Hepatocyte (in vitro differentiated cells): ENCODE data around the gene SPOUT1. TPM values are rescaled to one million over a fixed set of nuclear protein-coding genes. Genes with fewer than 3 reads are reported as not detected.

Experiments
- DNase-seq: peaks from one replicate; pipeline ENCODE4 v3.0.0-alpha.2; 2016; ENCODE audit warnings: low spot score
- H2AFZ ChIP-seq: fragments of 200-600 bp; sonication (generic); 2 replicates; pipeline ENCODE4 v1.6.0; 2016; ENCODE audit warnings: antibody characterized with exemption, mild to moderate bottlenecking
- H3K27ac ChIP-seq: fragments of 200-600 bp; sonication (generic); 2 replicates; pipeline ENCODE4 v1.5.1; 2016; ENCODE audit warnings: mild to moderate bottlenecking
- H3K27me3 ChIP-seq: fragments of 200-600 bp; sonication (generic); 2 replicates; pipeline ENCODE4 v1.6.1; 2016
- H3K36me3 ChIP-seq: fragments of 200-600 bp; sonication (generic); replicated peaks from 2 replicates; pipeline ENCODE4 v1.5.1; 2016; ENCODE audit warnings: low read depth; ENCODE audit not compliant: insufficient read depth
- H3K4me1 ChIP-seq: fragments of 200-600 bp; sonication (generic); 2 replicates; pipeline ENCODE4 v1.5.1; 2016; ENCODE audit warnings: mild to moderate bottlenecking, moderate library complexity; ENCODE audit not compliant: insufficient read depth
- H3K4me2 ChIP-seq: fragments of 200-600 bp; sonication (generic); 2 replicates; pipeline ENCODE4 v1.6.0; 2016
- H3K4me3 ChIP-seq: fragments of 200-600 bp; sonication (generic); 2 replicates; pipeline ENCODE4 v1.5.1; 2016; ENCODE audit warnings: mild to moderate bottlenecking
- H3K79me2 ChIP-seq: fragments of 200-600 bp; sonication (generic); 2 replicates; pipeline ENCODE4 v1.6.0; 2017; ENCODE audit warnings: mild to moderate bottlenecking
- H3K9me2 ChIP-seq: fragments of 200-600 bp; sonication (generic); replicated peaks from 2 replicates; pipeline ENCODE4 v1.6.0; 2017; ENCODE audit warnings: mild to moderate bottlenecking; ENCODE audit not compliant: insufficient read depth
- H3K9me3 ChIP-seq: fragments of 200-600 bp; sonication (generic); 2 replicates; pipeline ENCODE4 v1.5.1; 2016; ENCODE audit warnings: low read depth, mild to moderate bottlenecking
- H4K20me1 ChIP-seq: fragments of 200-600 bp; sonication (generic); 2 replicates; pipeline ENCODE4 v1.6.0; 2016; ENCODE audit warnings: mild to moderate bottlenecking; ENCODE audit not compliant: insufficient read depth, poor library complexity, severe bottlenecking
- EZH2 ChIP-seq: fragments of 200-600 bp; sonication (generic); IDR thresholded peaks from 2 replicates; pipeline ENCODE4 v1.6.1; 2016; ENCODE audit warnings: antibody characterized with exemption, mild to moderate bottlenecking, borderline replicate concordance
- EZH2phosphoT487 ChIP-seq: fragments of 200-600 bp; sonication (generic); IDR thresholded peaks from one replicate; pipeline ENCODE4 v1.6.1; 2018; ENCODE audit warnings: antibody characterized with exemption, mild to moderate bottlenecking, low read depth, moderate library complexity; ENCODE audit not compliant: unreplicated experiment, severe bottlenecking
- WGBS: methylation state at CpG from one replicate; pipeline ENCODE4 v1.1.6; 2016; ENCODE audit warnings: low lambda C conversion rate; ENCODE audit errors: missing lambda C conversion rate; 5-methylcytosine and 5-hydroxymethylcytosine counted together
- polyA plus RNA-seq: library from polyadenylated mRNA; unstranded; fragments of >200 nt; fragmentation: Nextera tagmentation; extraction: Ambion mirVana; gene quantifications from 2 replicates; pipeline ENCODE4 v1.2.1, GENCODE V29; 2016
- total RNA-seq: library from RNA; depleted of rRNA; stranded (reverse); fragments of >200 nt; gene quantifications from 2 replicates; pipeline ENCODE4 v1.2.3, GENCODE V29; 2014
- TF ChIP-seq, protein P1 (sequence below): fragments of 200-600 bp; sonication (generic); IDR thresholded peaks from 2 replicates; pipeline ENCODE4 v1.5.1; 2016; ENCODE audit warnings: antibody characterized with exemption, mild to moderate bottlenecking; ENCODE audit not compliant: poor library complexity

The SPOUT1 gene
- total and polyA plus RNA-seq, 2 experiments from 2014 or later, result 27.3 to 38.5 TPM

DNA sequence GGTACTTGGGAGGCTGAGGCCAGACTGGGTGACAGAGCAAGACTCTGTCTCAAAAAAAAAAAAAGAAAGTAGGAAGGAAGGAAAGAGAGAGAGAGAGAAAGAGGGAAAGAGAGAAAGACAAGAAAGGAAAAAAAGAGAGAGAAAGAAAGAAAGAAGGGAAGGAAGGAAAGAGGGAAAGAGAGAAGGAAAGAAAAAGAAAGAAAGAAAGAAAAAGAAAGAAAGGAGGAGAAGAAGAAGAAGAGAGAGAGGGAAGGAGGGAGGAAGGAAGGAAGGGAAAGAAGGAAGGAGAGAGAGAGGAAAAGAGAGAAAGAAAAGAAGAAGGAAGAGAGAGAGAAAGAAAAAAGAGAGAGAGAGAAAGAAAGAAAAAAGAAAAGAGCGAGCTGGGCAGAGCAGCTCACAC is 54.8 kb downstream of the SPOUT1 start:
- H3K4me3 ChIP-seq, result no peak overlapping the region
- H2AFZ ChIP-seq, result no peak overlapping the region
- TF ChIP-seq, protein P1, sequence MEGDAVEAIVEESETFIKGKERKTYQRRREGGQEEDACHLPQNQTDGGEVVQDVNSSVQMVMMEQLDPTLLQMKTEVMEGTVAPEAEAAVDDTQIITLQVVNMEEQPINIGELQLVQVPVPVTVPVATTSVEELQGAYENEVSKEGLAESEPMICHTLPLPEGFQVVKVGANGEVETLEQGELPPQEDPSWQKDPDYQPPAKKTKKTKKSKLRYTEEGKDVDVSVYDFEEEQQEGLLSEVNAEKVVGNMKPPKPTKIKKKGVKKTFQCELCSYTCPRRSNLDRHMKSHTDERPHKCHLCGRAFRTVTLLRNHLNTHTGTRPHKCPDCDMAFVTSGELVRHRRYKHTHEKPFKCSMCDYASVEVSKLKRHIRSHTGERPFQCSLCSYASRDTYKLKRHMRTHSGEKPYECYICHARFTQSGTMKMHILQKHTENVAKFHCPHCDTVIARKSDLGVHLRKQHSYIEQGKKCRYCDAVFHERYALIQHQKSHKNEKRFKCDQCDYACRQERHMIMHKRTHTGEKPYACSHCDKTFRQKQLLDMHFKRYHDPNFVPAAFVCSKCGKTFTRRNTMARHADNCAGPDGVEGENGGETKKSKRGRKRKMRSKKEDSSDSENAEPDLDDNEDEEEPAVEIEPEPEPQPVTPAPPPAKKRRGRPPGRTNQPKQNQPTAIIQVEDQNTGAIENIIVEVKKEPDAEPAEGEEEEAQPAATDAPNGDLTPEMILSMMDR, result no peak
- TF ChIP-seq EZH2, result no peak
- TF ChIP-seq EZH2phosphoT487, result no peak
- no peaks in the 10 kb centered on the region for H3K9me3 ChIP-seq
- DNase-seq, result no peak
- H3K4me1 ChIP-seq, result peaks cover 2% of the 10 kb centered on the region
- no peaks in the 10 kb centered on the region for H4K20me1 ChIP-seq
- no peaks in the 10 kb centered on the region for H3K36me3 ChIP-seq
- H3K4me2 ChIP-seq, result no peak overlapping the region
- H3K9me2 ChIP-seq, result no peaks in the 10 kb centered on the region
- no peaks in the 10 kb centered on the region for H3K27me3 ChIP-seq
- H3K79me2 ChIP-seq, result peaks cover 11% of the 10 kb centered on the region
- WGBS, result 100% methylated on average over 1 of the region's 1 CpG
- H3K27ac ChIP-seq, result no peak overlapping the region

DNA sequence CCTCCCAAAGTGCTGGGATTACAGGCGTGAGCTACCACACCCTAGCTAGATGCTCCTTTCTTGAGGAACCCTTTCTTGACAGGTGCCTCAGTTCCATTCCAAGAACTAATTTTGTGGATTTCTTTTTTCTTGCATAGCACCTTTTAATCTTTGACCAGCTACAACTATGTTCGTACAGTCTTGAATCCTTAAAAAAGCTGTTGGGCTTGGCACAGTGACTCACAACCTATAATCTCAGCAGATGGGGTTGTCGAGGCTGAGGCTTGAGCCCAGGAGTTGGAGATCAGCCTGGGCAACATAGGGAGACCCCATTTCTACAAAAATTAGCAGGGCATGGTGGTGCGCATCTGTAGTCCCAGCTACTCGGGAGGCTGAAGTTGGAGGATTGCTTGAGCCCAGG is 56.5 kb downstream of the SPOUT1 start:
- no peaks in the 10 kb centered on the region for H4K20me1 ChIP-seq
- no peaks in the 10 kb centered on the region for H3K9me3 ChIP-seq
- no peak for TF ChIP-seq EZH2phosphoT487
- TF ChIP-seq, protein P1, result no peak
- TF ChIP-seq EZH2, result no peak
- no peaks in the 10 kb centered on the region for H3K36me3 ChIP-seq
- H2AFZ ChIP-seq, result no peak overlapping the region
- no peaks in the 10 kb centered on the region for H3K9me2 ChIP-seq
- peaks cover 28% of the 10 kb centered on the region for H3K79me2 ChIP-seq
- peaks cover 2% of the 10 kb centered on the region for H3K4me1 ChIP-seq
- H3K4me2 ChIP-seq, result no peak overlapping the region
- no peak for DNase-seq
- no peak overlapping the region for H3K4me3 ChIP-seq
- WGBS, result 89% methylated on average over 5 of the region's 5 CpGs
- no peak overlapping the region for H3K27ac ChIP-seq
- no peaks in the 10 kb centered on the region for H3K27me3 ChIP-seq

DNA sequence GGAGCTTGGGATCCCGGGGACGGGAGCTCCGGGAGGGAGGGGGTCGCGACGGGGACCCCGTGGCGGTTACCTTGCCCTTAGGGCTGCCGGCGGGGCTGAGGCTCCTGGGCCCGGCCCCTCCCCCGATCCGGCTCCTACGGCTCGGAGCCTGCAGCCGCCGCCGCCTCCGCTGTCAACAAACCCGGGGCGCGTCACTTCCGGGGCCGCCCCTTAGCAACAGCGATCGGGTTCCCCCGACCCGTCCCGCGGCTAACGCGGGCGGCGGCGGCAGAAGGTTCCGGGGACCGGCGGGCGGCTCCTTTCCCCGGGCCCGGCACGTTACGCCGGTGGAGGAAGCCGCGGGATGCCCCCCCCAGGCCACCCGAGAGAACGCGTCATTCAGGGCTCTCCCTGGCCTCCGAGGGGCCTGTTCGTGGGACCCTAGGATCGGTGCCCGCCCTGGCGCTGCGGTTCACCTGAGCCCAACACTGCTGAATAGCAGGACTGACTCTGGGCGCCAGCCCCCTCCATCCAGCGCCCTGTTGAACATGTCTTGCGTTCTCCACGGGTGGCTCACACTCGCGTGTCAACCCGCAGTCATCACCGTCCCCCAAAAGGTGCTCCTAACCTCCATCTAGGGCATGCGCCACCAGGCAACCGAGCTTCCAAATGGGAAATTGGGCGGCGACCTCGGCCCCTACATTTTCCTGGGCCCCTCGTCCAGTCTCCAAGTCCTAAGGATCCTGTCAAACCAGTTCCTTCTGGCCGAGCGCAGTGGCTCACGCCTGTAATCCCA is 57.7 kb downstream of the SPOUT1 start, which contains the start of gene ZER1:
TSS of gene ZER1 (minus strand) at position 183 of the 775 bp plus-strand sequence. CDS start 16,362 bp downstream, outside the sequence.
- 2% methylated on average over 39 of the region's 72 CpGs for WGBS
- TF ChIP-seq, protein P1, result no peak
- TF ChIP-seq EZH2 (no peak), EZH2phosphoT487 (no peak)
- H3K27me3 ChIP-seq, result no peaks in the 10 kb centered on the region

More for the DNA sequence above, 57.7 kb downstream of the SPOUT1 start, which contains the start of gene ZER1:
- no peaks in the 10 kb centered on the region for H3K9me2 ChIP-seq
- H3K9me3 ChIP-seq, result no peaks in the 10 kb centered on the region
- peak within 1 kb of the TSS; percentile 91 for H3K4me2 ChIP-seq
- H3K27ac ChIP-seq, result peak within 1 kb of the TSS; percentile 98
- H4K20me1 ChIP-seq, result no peaks in the 10 kb centered on the region
- DNase-seq, result peak; percentile 97
- peak within 1 kb of the TSS; percentile 97 for H3K4me3 ChIP-seq
- H3K79me2 ChIP-seq, result peaks cover 40% of the 10 kb centered on the region
- no peaks in the 10 kb centered on the region for H3K36me3 ChIP-seq
- H3K4me1 ChIP-seq, result peaks cover 2% of the 10 kb centered on the region
- peak within 1 kb of the TSS; percentile 96 for H2AFZ ChIP-seq
